ENCODE data around the gene ZIC1. TPM values are rescaled to one million over a fixed set of nuclear protein-coding genes. Genes with fewer than 3 reads are reported as not detected.

Gene ZIC1
- polyA plus RNA-seq, 4 donors: 0.03 TPM; not detected in 3

DNA sequence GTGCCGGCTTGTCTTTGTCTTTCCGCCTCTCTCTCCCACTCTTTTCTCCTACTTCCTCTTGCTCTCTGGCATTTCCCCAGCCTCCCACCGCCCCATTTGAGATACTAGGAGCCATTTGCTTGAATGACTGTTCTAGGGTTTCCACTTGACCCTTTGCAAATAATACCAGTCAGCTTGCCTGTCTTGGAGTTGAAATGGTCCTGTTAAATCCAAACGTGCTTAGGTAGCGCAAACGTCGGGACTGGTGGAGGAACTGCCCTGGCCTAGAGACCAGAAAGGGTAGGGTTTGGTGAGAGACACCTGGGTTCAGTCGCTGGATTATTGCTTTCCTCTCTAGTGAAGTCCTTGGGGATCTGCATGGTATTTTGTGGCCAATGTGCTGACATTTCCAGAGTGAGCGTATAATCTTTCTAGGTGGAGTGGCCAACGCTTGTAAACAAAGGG is 10.6 kb downstream of the ZIC1 start:
- DNase-seq: no peak
- no peaks in the 10 kb centered on the region for H3K36me3 ChIP-seq (ENCODE audit: control insufficient read depth in 3 of 3, insufficient read depth in 2 of 3, low read depth in 1 of 3, low read length in 3 of 3)
- 21 to 25% (median 24%) methylated on average over 10 of the region's 10 CpGs for WGBS, 3 donors
- no peak overlapping the region for H3K4me3 ChIP-seq (ENCODE audit: low read depth in 1 of 3, low read length in 3 of 3)
- H3K27me3 ChIP-seq (ENCODE audit: control insufficient read depth in 3 of 3, insufficient read depth in 3 of 3, low read length in 3 of 3): peaks cover 10 to 86% (median 68%) of the 10 kb centered on the region in 3 donors
- H3K4me1 ChIP-seq (ENCODE audit: control insufficient read depth in 3 of 3, insufficient read depth in 2 of 3, low read depth in 1 of 3, low read length in 2 of 3): peaks cover 0 to 7% (median 0%) of the 10 kb centered on the region in 3 donors
- H3K9me3 ChIP-seq (ENCODE audit: control insufficient read depth in 2 of 2, insufficient read depth in 1 of 2, low read depth in 1 of 2, low read length in 1 of 2): peaks cover 0 to 27% of the 10 kb centered on the region in 2 donors
- no peak for FAIRE-seq
- H3K27ac ChIP-seq (ENCODE audit: low read depth in 1 of 3, low read length in 2 of 3): no peak overlapping the region

DNA sequence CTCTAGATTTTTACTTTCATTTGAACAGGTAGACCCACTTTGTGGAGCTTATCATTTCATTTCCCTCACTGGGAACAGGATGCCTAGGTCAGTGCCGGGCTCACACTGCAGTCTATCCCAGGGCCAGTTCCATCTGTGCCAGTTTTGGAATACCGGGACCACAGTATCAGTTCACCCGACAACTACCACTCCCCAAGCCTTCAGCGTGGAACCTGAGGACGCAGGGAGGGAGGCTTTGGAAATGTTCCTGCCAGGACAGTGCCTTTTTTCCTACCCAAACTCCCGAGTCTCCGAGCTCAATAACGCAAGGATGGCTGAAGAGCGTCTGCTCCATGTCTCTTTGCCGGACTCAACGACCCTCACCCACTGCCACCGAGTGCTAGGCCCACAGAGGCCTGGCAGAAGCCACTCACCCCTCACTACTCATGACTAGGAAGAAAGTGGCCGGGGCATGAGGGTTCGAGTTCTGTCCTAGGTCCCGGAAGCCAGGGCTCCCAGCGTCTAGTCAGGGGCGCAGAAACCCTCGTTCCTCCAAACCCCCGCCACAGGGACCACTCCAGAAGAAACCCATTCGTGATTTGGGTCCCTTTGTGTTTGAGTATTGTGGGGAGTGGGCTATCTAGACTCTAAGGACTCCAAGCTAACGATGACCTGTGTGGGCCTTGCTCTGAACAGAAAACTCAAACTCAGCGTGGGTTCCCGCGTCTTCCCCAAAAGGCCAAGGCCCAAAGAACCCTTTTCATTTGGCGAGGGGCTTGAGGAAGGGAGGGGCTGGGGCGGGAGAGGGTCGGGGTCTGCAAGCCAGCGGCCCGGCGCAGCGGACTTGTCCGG is 11.4 kb downstream of the ZIC1 start:
- 15 to 21% (median 17%) methylated on average over 32 of the region's 32 CpGs for WGBS, 3 donors
- no peak overlapping the region for H3K27ac ChIP-seq (ENCODE audit: low read depth in 1 of 3, low read length in 2 of 3)
- H3K4me3 ChIP-seq (ENCODE audit: low read depth in 1 of 3, low read length in 3 of 3): no peak overlapping the region
- peaks cover 0 to 27% of the 10 kb centered on the region in 2 donors for H3K9me3 ChIP-seq (ENCODE audit: control insufficient read depth in 2 of 2, insufficient read depth in 1 of 2, low read depth in 1 of 2, low read length in 1 of 2)
- no peak for DNase-seq
- no peaks in the 10 kb centered on the region for H3K36me3 ChIP-seq (ENCODE audit: control insufficient read depth in 3 of 3, insufficient read depth in 2 of 3, low read depth in 1 of 3, low read length in 3 of 3)
- H3K27me3 ChIP-seq (ENCODE audit: control insufficient read depth in 3 of 3, insufficient read depth in 3 of 3, low read length in 3 of 3): peaks cover 10 to 85% (median 66%) of the 10 kb centered on the region in 3 donors
- H3K4me1 ChIP-seq (ENCODE audit: control insufficient read depth in 3 of 3, insufficient read depth in 2 of 3, low read depth in 1 of 3, low read length in 2 of 3): peaks cover 0 to 7% (median 0%) of the 10 kb centered on the region in 3 donors
- FAIRE-seq: no peak

GRCh38 chr3:147421184-147421912 is 12.2 kb downstream of the ZIC1 start:
- no peak for DNase-seq
- no peaks in the 10 kb centered on the region for H3K36me3 ChIP-seq (ENCODE audit: control insufficient read depth in 3 of 3, insufficient read depth in 2 of 3, low read depth in 1 of 3, low read length in 3 of 3)
- no peak overlapping the region for H3K4me3 ChIP-seq (ENCODE audit: low read depth in 1 of 3, low read length in 3 of 3)
- WGBS, 3 donors: 8 to 20% (median 20%) methylated on average over 47 to 53 of the region's 53 CpGs
- H3K27me3 ChIP-seq (ENCODE audit: control insufficient read depth in 3 of 3, insufficient read depth in 3 of 3, low read length in 3 of 3): peaks cover 10 to 80% (median 65%) of the 10 kb centered on the region in 3 donors
- peaks cover 0 to 27% of the 10 kb centered on the region in 2 donors for H3K9me3 ChIP-seq (ENCODE audit: control insufficient read depth in 2 of 2, insufficient read depth in 1 of 2, low read depth in 1 of 2, low read length in 1 of 2)
- no peak for FAIRE-seq
- H3K27ac ChIP-seq (ENCODE audit: low read depth in 1 of 3, low read length in 2 of 3): no peak overlapping the region
- H3K4me1 ChIP-seq (ENCODE audit: control insufficient read depth in 3 of 3, insufficient read depth in 2 of 3, low read depth in 1 of 3, low read length in 2 of 3): peaks cover 0 to 7% (median 0%) of the 10 kb centered on the region in 3 donors

GRCh38 chr3:147422196-147422595 is 13.0 kb downstream of the ZIC1 start:
- FAIRE-seq (no peak), DNase-seq (no peak)
- Histone ChIP-seq H3K27me3 (ENCODE audit: control insufficient read depth in 3 of 3, insufficient read depth in 3 of 3, low read length in 3 of 3) (peaks cover 10 to 78% (median 65%) of the 10 kb centered on the region in 3 donors), H3K4me3 (ENCODE audit: low read depth in 1 of 3, low read length in 3 of 3) (no peak overlapping the region), H3K36me3 (ENCODE audit: control insufficient read depth in 3 of 3, insufficient read depth in 2 of 3, low read depth in 1 of 3, low read length in 3 of 3) (no peaks in the 10 kb centered on the region), H3K27ac (ENCODE audit: low read depth in 1 of 3, low read length in 2 of 3) (no peak overlapping the region), H3K9me3 (ENCODE audit: control insufficient read depth in 2 of 2, insufficient read depth in 1 of 2, low read depth in 1 of 2, low read length in 1 of 2) (peaks cover 0 to 27% of the 10 kb centered on the region in 2 donors), H3K4me1 (ENCODE audit: control insufficient read depth in 3 of 3, insufficient read depth in 2 of 3, low read depth in 1 of 3, low read length in 2 of 3) (peaks cover 0 to 7% (median 0%) of the 10 kb centered on the region in 3 donors)
- 9 to 10% (median 9%) methylated on average over 15 of the region's 15 CpGs for WGBS, 3 donors

DNA sequence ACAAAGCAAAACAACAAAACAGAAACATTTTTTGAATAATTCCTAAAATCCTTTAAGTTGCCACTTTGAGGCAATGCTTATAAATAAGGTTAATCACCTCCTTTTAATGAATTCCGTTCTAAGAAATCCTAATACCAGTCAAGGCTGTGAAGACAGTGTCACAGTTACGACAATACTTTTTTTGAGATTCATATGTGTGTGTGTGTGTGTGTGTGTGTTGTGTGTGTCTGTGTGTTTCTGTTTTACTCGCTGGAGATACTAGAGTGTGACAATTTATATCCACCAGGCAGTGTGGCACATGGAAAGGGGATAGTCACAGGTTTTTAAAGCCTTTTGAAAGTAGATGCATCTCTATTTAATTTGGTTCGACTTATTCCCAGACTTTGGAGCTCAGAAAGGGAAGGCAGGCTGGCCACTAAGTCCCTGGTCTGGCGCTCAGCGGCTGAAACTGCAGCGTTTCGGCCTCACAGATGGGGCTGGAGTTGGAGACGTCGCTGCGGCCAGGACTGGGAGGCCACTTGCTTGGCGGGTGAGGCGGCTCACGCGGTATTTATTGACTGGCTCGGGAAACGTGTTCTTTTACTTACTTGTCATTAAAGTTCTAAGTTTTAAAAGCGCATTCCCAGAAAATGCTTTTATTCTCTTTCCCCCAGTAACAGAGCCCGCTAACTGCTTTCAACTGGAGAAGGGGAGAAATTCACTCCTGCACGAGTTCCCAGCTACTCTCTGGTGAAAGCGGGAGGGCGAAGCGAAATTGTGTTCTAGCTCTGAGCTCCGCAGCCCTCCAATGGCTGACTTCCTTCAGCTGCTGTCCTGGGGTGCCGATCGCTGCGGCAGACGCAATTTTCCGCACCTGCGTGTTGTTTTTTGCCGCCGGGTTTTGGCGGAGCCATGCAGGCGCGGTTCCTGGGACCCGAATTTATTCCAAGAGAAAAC is 13.7 kb downstream of the ZIC1 start:
- DNase-seq (peak in 1 of 2 donors; percentile 7), FAIRE-seq (no peak)
- Histone ChIP-seq H3K4me1 (ENCODE audit: control insufficient read depth in 3 of 3, insufficient read depth in 2 of 3, low read depth in 1 of 3, low read length in 2 of 3) (peaks cover 0 to 7% (median 0%) of the 10 kb centered on the region in 3 donors), H3K9me3 (ENCODE audit: control insufficient read depth in 2 of 2, insufficient read depth in 1 of 2, low read depth in 1 of 2, low read length in 1 of 2) (peaks cover 0 to 27% of the 10 kb centered on the region in 2 donors), H3K27me3 (ENCODE audit: control insufficient read depth in 3 of 3, insufficient read depth in 3 of 3, low read length in 3 of 3) (peaks cover 10 to 75% (median 64%) of the 10 kb centered on the region in 3 donors), H3K36me3 (ENCODE audit: control insufficient read depth in 3 of 3, insufficient read depth in 2 of 3, low read depth in 1 of 3, low read length in 3 of 3) (no peaks in the 10 kb centered on the region), H3K4me3 (ENCODE audit: low read depth in 1 of 3, low read length in 3 of 3) (no peak overlapping the region), H3K27ac (ENCODE audit: low read depth in 1 of 3, low read length in 2 of 3) (no peak overlapping the region)
- 9 to 18% (median 16%) methylated on average over 36 of the region's 36 CpGs for WGBS, 3 donors

DNA sequence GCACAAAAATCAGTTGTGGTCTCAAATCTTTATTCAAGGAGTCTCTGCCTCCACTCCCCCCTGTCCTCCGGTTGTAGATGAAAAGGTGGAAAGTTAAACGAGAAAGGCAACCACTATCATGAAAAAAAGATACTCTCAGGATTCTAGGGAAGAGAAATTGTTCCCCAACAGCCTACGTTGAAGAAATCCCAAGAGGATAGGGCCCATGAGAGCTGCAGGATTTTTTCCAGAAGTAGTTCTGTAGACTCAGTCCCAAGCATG is 14.3 kb downstream of the ZIC1 start:
- DNase-seq: no peak
- Histone ChIP-seq H3K27ac (ENCODE audit: low read depth in 1 of 3, low read length in 2 of 3) (no peak overlapping the region), H3K9me3 (ENCODE audit: control insufficient read depth in 2 of 2, insufficient read depth in 1 of 2, low read depth in 1 of 2, low read length in 1 of 2) (peaks cover 0 to 27% of the 10 kb centered on the region in 2 donors), H3K27me3 (ENCODE audit: control insufficient read depth in 3 of 3, insufficient read depth in 3 of 3, low read length in 3 of 3) (peaks cover 10 to 70% (median 61%) of the 10 kb centered on the region in 3 donors), H3K4me3 (ENCODE audit: low read depth in 1 of 3, low read length in 3 of 3) (no peak overlapping the region), H3K36me3 (ENCODE audit: control insufficient read depth in 3 of 3, insufficient read depth in 2 of 3, low read depth in 1 of 3, low read length in 3 of 3) (no peaks in the 10 kb centered on the region), H3K4me1 (ENCODE audit: control insufficient read depth in 3 of 3, insufficient read depth in 2 of 3, low read depth in 1 of 3, low read length in 2 of 3) (peaks cover 0 to 7% (median 0%) of the 10 kb centered on the region in 3 donors)
- FAIRE-seq: no peak
- WGBS, 3 donors: 3 to 12% (median 5%) methylated on average over 3 of the region's 3 CpGs

- Histone ChIP-seq H3K27me3 (ENCODE audit: control insufficient read depth in 3 of 3, insufficient read depth in 3 of 3, low read length in 3 of 3) (peaks cover 10 to 64% (median 56%) of the 10 kb centered on the region in 3 donors), H3K4me3 (ENCODE audit: low read depth in 1 of 3, low read length in 3 of 3) (no peak overlapping the region), H3K27ac (ENCODE audit: low read depth in 1 of 3, low read length in 2 of 3) (no peak overlapping the region), H3K9me3 (ENCODE audit: control insufficient read depth in 2 of 2, insufficient read depth in 1 of 2, low read depth in 1 of 2, low read length in 1 of 2) (peaks cover 0 to 27% of the 10 kb centered on the region in 2 donors), H3K36me3 (ENCODE audit: control insufficient read depth in 3 of 3, insufficient read depth in 2 of 3, low read depth in 1 of 3, low read length in 3 of 3) (no peaks in the 10 kb centered on the region), H3K4me1 (ENCODE audit: control insufficient read depth in 3 of 3, insufficient read depth in 2 of 3, low read depth in 1 of 3, low read length in 2 of 3) (peaks cover 0 to 5% (median 0%) of the 10 kb centered on the region in 3 donors)
- DNase-seq (no peak), FAIRE-seq (no peak)
- 6 to 15% (median 12%) methylated on average over 33 of the region's 33 CpGs for WGBS, 3 donors
Measured at GRCh38 chr3:147423798-147424580, 14.8 kb downstream of the ZIC1 start.

Measured in small intestine (tissue), 7 donors.